ENCODE results near the gene SLC8A1.

- TF ChIP-seq CTCF (IDR thresholded peaks at IDR 0.05) (no peak), POLR2A (IDR thresholded peaks at IDR 0.05) (no peak)
Measured at GRCh38 chr2:40284797-40285196, 167.1 kb downstream of the SLC8A1 start.

All from tibial nerve (tissue), 3 donors.